Measurements from ENCODE around the gene FSTL5. TPM values are rescaled to one million over a fixed set of nuclear protein-coding genes. Genes with fewer than 3 reads are reported as not detected.

Gene FSTL5
- total RNA-seq, 1 experiment from 2014 or later: 0.55 TPM

GRCh38 chr4:161937596-161937995 lies 226.2 kb downstream of the FSTL5 start (continued):
- TF ChIP-seq NFATC4 (CRISPR knock-in tag; IDR thresholded peaks at IDR 0.05): no peak

DNA sequence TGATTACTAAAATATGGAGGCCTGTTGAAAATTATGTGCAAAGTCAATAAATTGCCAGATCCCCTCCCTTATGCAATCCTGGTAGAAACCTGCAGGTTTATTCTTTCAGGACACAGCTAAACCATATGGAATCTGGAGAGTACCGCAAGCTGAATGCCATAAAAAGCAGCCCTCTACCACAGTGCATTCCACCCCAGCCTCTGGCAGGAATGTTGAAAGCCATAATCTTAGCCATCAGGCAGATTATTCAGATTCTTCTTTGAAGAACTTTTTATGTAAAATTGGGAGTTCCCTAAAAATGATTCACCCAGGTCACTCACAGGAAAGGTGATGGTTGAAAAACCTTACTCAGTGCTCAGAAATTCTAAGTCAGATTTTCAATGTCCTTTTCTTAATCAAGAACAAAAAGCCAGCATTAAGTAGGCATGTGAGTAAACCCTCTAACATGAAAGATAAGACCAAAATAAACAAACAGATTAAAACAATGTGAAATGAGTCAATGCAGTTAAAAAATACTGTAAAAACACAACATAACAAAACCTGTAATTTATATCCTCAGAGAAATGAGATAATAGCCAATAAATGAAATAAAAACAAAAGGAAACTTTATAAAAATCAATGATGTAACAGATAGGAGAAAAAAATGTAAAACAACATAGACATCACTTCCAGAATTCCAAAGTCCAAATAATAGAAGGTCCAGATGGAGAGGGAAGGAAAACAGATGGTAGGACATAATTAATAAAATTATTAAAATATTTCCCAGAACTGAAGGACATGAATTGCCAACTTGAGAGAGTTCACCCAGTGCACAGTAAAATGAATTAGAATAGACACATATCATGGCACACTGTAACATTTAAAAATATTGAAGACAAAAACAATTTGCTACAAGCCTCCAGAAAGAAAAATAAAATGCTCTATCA lies 226.9 kb downstream of the FSTL5 start:
- ATAC-seq: peak; percentile 82
- H3K4me1 Mint-ChIP-seq: peaks cover 12% of the 10 kb centered on the region; the same call in 1 of the 2 replicates
- POLR2A ChIA-PET: no interaction called here
- CTCF ChIA-PET: no interaction called here
- no peak for DNase-seq (ENCODE audit: low spot score)
- peaks cover 3% of the 10 kb centered on the region; the same call in 1 of the 2 replicates for H3K9me3 Mint-ChIP-seq
- no peak overlapping the region for H3K27ac Mint-ChIP-seq
- no peak overlapping the region for H3K4me3 Mint-ChIP-seq
- no peaks in the 10 kb centered on the region for H3K36me3 Mint-ChIP-seq
- no peaks in the 10 kb centered on the region for H3K27me3 Mint-ChIP-seq (ENCODE audit: low read depth)
- no peak for TF ChIP-seq ZBTB21 (CRISPR knock-in tag; IDR thresholded peaks at IDR 0.05; ENCODE audit: borderline replicate concordance)
- no peak for TF ChIP-seq MAX (CRISPR knock-in tag; IDR thresholded peaks at IDR 0.05)
- TF ChIP-seq ZMAT4 (CRISPR knock-in tag; IDR thresholded peaks at IDR 0.05): no peak
- TF ChIP-seq PRDM15 (CRISPR knock-in tag; IDR thresholded peaks at IDR 0.05): no peak
- no peak for TF ChIP-seq CBFB (CRISPR knock-in tag; IDR thresholded peaks at IDR 0.05; ENCODE audit: low read depth)
- TF ChIP-seq ZBTB43 (CRISPR knock-in tag; IDR thresholded peaks at IDR 0.05): no peak
- TF ChIP-seq E2F1 (CRISPR knock-in tag; IDR thresholded peaks at IDR 0.05): no peak
- no peak for TF ChIP-seq NFATC4 (CRISPR knock-in tag; IDR thresholded peaks at IDR 0.05)
- no peak for TF ChIP-seq ZNF416 (CRISPR knock-in tag; IDR thresholded peaks at IDR 0.05)
- TF ChIP-seq ZNF425 (CRISPR knock-in tag; conservative IDR thresholded peaks at IDR 0.05): no peak
- TF ChIP-seq CREB1 (CRISPR knock-in tag; IDR thresholded peaks at IDR 0.05): no peak
- TF ChIP-seq ZNF281 (CRISPR knock-in tag; IDR thresholded peaks at IDR 0.05): no peak
- no peak for TF ChIP-seq OVOL2 (CRISPR knock-in tag; IDR thresholded peaks at IDR 0.05; ENCODE audit: borderline replicate concordance)
- TF ChIP-seq, protein P1, sequence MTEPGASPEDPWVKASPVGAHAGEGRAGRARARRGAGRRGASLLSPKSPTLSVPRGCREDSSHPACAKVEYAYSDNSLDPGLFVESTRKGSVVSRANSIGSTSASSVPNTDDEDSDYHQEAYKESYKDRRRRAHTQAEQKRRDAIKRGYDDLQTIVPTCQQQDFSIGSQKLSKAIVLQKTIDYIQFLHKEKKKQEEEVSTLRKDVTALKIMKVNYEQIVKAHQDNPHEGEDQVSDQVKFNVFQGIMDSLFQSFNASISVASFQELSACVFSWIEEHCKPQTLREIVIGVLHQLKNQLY (CRISPR knock-in tag; IDR thresholded peaks at IDR 0.05): no peak
- TF ChIP-seq CTCF (IDR thresholded peaks at IDR 0.05): no peak
- no peak for TF ChIP-seq TCF7 (CRISPR knock-in tag; IDR thresholded peaks at IDR 0.05; ENCODE audit: low read depth)
- no peak for TF ChIP-seq NFYB (CRISPR knock-in tag; conservative IDR thresholded peaks at IDR 0.05; ENCODE audit: low read depth)
